IPS-20b (cell line): ENCODE measurements around the gene POLRMT.

Experiments
- H3K27ac ChIP-seq: one replicate; pipeline ENCODE4 v1.5.1; 2013; ENCODE audit warnings: low read length
- H3K27me3 ChIP-seq: 2 replicates; pipeline ENCODE4 v1.6.1; 2013; ENCODE audit warnings: mild to moderate bottlenecking, low read length, inconsistent platforms; ENCODE audit not compliant: insufficient read depth
- H3K36me3 ChIP-seq: 2 replicates; pipeline ENCODE4 v1.6.1; 2013; ENCODE audit warnings: low read depth, mild to moderate bottlenecking, inconsistent platforms, low read length, moderate library complexity; ENCODE audit not compliant: insufficient read depth
- H3K4me1 ChIP-seq: 2 replicates; pipeline ENCODE4 v1.6.1; 2013; ENCODE audit warnings: mild to moderate bottlenecking, control low read depth, inconsistent platforms, low read length, moderate library complexity; ENCODE audit not compliant: insufficient read depth
- H3K4me3 ChIP-seq: 2 replicates; pipeline ENCODE4 v1.5.1; 2013; ENCODE audit warnings: mild to moderate bottlenecking, low read length, inconsistent platforms
- H3K9ac ChIP-seq: 2 replicates; pipeline ENCODE4 v1.6.1; 2013; ENCODE audit warnings: low read depth, mild to moderate bottlenecking, inconsistent platforms, low read length, moderate library complexity
- H3K9me3 ChIP-seq: 2 replicates; pipeline ENCODE4 v1.6.1; 2013; ENCODE audit warnings: mild to moderate bottlenecking, low read depth, low read length, inconsistent platforms; ENCODE audit not compliant: insufficient read depth

Gene POLRMT

DNA sequence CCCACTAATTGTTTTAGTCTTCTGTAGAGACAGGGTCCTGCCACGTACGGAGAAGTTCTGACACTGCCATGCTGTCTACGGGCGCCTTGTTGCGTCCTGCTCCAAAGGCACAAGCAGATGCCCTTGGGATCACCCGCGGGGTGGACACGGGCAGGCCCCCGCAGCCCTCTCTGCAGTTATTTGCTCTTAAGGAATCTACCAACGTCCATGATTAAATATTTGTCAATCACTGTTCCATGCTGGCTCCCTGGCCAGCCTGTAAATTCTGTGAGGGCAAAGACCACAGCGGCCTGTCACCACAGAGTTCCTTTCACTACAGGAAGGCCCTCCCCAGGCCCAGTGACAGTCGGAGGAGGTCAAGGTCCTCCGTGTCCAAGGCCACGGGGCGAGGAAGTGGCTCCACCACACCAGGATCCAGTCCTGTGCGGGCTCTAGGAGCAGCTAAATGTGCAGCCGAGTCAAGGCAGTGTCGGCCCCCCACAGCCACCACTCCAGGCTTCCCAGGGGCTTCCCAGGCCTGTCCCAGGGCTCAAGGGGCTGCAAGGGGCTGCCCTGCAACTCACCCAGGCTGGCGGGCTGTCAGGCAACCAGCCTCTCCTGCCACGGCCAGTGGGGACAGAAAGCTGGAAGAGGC lies 27.6 kb upstream of the POLRMT start:
- peaks cover 5% of the 10 kb centered on the region; the same call in 1 of the 2 replicates for H3K27me3 ChIP-seq
- 0 out of 2 replicates have a peak overlapping the region, but pooled peaks have one; percentile 81 for H3K4me3 ChIP-seq
- H3K36me3 ChIP-seq, result 0 out of 2 replicates have a peak, but pooled peaks cover 1% of the 10 kb centered on the region
- H3K9ac ChIP-seq, result peak overlapping the region; percentile 78; the same call in 1 of the 2 replicates
- H3K27ac ChIP-seq, result no peak overlapping the region
- no peaks in the 10 kb centered on the region for H3K9me3 ChIP-seq
- H3K4me1 ChIP-seq, result no peaks in the 10 kb centered on the region

DNA sequence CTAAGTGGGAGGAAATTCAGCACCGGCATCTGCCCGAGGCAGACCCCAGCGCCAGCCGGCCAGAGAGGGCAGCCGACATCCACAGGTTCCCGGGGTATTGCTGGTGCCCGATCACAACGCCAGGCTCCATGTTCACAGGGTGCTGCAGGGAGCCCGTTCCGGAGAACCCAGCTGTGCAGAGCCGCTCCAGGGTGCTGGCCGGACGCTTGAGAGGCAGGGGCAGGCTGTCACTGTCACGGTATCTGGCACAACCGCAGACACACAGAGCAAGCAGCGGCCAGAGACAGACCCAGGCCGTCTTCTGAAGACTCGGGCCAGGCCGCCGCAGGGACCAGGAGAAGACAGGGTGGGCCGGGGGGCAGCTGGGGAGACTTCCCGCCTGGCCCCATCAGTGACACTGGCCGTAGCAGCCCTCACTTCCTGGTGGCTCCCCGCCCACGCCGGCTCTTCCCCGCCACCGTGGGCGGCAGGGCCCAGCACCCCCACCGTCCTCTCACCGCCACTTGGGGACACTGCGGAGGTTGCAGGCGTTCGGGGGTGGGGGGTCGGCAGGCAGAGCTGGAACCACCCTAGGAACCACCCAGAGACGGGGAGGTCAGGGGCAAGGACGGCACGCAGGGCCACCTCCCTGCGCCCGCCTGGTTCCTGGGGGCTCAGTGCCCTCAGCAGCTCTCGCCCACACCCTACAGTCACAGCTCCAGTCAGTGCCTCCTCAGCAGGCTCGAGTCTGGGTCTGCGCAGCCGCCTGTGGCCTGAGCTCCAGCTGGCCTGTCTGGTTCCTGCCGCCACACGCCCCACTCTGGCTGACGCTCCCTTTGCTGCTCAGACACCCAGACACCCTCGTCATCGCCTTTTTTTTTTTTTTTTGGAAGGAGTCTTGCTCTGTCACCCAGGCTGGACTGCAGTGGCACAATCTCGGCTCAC lies 25.8 kb upstream of the POLRMT start:
- H3K9me3 ChIP-seq, result no peaks in the 10 kb centered on the region
- H3K27ac ChIP-seq, result no peak overlapping the region
- H3K9ac ChIP-seq, result no peak overlapping the region
- 0 out of 2 replicates have a peak, but pooled peaks cover 6% of the 10 kb centered on the region for H3K36me3 ChIP-seq
- H3K27me3 ChIP-seq, result no peaks in the 10 kb centered on the region
- no peaks in the 10 kb centered on the region for H3K4me1 ChIP-seq
- H3K4me3 ChIP-seq, result no peak overlapping the region

DNA sequence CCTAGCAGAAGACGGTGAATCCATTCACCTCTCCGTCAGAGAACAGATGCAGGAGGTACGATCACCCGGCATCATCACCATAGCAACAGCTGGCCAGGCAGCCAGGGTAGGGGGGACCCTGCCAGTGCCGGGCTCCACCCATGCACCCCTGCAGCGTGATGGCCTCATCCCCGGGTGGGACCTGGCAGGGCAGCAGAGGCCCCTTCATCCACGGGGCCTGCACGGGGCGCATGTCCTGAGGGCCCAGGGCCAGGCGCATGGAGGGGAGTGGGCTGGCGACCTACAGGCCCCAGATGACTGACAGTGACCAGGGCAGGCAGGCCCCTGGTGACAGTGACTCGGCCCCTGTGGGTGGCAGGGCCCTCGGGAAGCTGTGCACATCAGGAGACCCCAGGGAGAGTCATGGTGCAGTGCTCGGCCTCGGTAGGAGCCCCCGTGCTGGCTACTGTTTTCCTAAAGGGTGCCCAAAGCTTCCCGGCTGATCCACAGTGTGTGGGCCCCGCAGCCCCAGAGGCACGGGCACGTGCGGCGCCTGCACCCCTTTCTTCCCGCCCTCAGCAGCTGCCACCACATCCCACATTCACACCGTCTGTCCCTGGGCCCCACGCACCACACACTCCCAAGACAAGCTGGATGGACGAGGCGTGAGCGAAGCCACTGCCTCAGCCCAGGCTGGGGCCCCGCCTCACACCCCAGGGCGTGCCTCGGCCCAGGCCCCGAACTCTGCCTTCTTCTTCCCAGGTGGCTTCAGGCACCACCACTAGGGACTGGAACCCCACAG lies 24.9 kb upstream of the POLRMT start:
- H3K9ac ChIP-seq, result no peak overlapping the region
- H3K27ac ChIP-seq, result no peak overlapping the region
- H3K9me3 ChIP-seq, result no peaks in the 10 kb centered on the region
- 0 out of 2 replicates have a peak, but pooled peaks cover 12% of the 10 kb centered on the region for H3K36me3 ChIP-seq
- no peaks in the 10 kb centered on the region for H3K4me1 ChIP-seq
- H3K4me3 ChIP-seq, result no peak overlapping the region
- no peaks in the 10 kb centered on the region for H3K27me3 ChIP-seq

DNA sequence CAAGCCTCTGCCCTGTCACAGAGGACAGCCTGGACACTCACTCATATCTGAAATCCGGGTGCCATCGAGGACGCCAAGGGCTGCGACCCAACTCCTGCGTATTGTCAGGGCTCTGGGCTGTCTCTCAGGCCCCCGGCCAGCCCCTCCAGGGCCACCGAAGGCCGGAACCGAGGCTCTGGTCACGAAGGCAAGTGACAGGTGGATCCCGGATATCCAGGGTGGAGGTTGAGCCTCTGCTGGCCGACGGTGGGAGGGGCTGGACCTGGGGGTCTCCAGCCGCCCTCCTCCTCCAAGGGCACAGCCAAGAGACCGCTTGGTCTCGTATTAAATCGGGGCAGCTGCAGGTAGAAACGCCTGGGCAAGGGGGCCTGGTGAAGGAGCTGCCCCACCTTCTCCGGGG lies 24.3 kb upstream of the POLRMT start:
- H3K27me3 ChIP-seq, result no peaks in the 10 kb centered on the region
- H3K36me3 ChIP-seq, result peaks cover 12% of the 10 kb centered on the region; the same call in 1 of the 2 replicates
- no peak overlapping the region for H3K4me3 ChIP-seq
- H3K4me1 ChIP-seq, result no peaks in the 10 kb centered on the region
- no peak overlapping the region for H3K27ac ChIP-seq
- H3K9me3 ChIP-seq, result no peaks in the 10 kb centered on the region
- no peak overlapping the region for H3K9ac ChIP-seq

DNA sequence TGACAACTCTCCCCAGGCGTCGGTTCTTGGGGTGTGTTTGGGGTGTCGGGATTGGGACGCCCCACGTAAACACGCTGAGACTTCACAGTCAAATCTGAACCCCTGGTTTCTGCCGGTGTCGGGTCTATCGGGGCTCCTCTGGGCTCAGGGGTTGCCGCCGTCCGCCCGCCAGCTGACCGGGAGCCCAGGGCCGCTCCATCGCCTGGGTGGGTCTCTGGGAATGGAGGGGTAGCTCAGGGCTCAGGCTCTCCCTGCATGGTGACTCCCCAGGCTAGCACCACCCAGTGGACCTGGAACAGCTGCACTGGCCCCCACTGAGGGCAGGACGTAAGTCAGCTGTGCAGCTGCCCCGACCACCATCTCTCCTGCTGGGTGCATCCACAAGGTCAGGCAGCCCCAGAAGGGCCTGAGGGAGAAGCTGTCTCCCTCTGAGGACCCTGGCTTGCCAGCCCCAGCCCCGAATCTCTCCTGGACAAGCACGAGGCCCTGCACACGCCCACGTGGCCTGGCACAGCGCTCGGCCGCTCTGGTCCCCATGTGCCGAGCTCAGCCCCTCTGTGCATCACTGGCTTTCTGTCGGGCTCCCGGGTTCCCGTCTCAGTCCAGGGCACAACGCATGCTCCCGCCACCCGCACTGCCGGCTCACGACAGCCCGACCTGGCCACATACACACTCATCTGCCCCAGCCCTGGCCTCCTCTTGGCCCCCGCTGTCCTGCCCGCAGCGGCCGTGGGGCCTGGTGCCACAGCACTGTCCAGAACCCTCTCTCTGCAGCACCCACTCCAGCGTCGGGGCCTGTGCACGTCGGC lies 23.6 kb upstream of the POLRMT start:
- H3K9me3 ChIP-seq, result no peaks in the 10 kb centered on the region
- no peak overlapping the region for H3K4me3 ChIP-seq
- no peaks in the 10 kb centered on the region for H3K27me3 ChIP-seq
- H3K4me1 ChIP-seq, result no peaks in the 10 kb centered on the region
- no peak overlapping the region for H3K27ac ChIP-seq
- no peak overlapping the region for H3K9ac ChIP-seq
- peaks cover 12% of the 10 kb centered on the region; the same call in 1 of the 2 replicates for H3K36me3 ChIP-seq

DNA sequence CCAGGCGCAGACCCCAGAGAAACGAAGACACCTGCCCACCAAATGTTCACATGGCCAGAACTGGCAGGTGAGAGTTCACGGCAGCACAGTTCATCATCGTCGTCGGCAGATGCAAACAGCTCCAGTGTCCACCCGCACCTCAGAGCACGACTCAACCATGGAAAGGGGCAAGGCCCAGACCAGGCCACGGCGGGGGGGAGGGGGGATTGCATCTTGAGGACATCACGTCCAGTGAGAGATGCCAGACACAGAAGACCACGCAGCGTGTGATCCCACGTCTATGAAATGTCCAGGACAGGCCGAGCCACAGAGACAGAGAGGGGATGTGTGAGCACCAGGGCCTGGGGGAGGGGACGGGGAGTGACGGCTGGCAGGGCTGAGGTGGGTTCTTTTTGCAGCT lies 22.4 kb upstream of the POLRMT start:
- H3K9me3 ChIP-seq, result no peaks in the 10 kb centered on the region
- H3K4me1 ChIP-seq, result no peaks in the 10 kb centered on the region
- H3K9ac ChIP-seq, result no peak overlapping the region
- no peaks in the 10 kb centered on the region for H3K27me3 ChIP-seq
- H3K4me3 ChIP-seq, result no peak overlapping the region
- peaks cover 22% of the 10 kb centered on the region for H3K36me3 ChIP-seq
- no peak overlapping the region for H3K27ac ChIP-seq

DNA sequence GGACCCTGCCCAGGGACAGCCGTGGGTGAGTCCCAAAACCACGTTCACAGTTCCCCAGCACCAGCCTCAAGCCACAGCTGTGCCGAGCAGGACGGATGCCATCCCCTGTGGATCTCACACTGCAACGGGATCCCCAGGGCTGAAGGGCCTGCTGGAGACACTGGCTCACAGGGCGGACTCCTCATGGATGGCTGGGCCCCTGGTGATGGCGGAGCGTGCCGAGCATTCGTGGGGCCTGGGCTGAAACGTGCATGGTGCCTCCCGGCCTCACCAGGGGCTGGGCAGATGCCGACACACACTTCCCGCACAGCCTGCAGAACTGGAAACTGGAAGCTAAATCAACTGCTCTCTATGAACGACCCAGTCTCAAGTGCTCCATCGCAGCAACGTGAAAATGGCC lies 20.1 kb upstream of the POLRMT start:
- no peak overlapping the region for H3K27ac ChIP-seq
- H3K36me3 ChIP-seq, result peaks cover 34% of the 10 kb centered on the region
- no peak overlapping the region for H3K9ac ChIP-seq
- no peaks in the 10 kb centered on the region for H3K9me3 ChIP-seq
- no peaks in the 10 kb centered on the region for H3K4me1 ChIP-seq
- H3K27me3 ChIP-seq, result no peaks in the 10 kb centered on the region
- H3K4me3 ChIP-seq, result no peak overlapping the region

DNA sequence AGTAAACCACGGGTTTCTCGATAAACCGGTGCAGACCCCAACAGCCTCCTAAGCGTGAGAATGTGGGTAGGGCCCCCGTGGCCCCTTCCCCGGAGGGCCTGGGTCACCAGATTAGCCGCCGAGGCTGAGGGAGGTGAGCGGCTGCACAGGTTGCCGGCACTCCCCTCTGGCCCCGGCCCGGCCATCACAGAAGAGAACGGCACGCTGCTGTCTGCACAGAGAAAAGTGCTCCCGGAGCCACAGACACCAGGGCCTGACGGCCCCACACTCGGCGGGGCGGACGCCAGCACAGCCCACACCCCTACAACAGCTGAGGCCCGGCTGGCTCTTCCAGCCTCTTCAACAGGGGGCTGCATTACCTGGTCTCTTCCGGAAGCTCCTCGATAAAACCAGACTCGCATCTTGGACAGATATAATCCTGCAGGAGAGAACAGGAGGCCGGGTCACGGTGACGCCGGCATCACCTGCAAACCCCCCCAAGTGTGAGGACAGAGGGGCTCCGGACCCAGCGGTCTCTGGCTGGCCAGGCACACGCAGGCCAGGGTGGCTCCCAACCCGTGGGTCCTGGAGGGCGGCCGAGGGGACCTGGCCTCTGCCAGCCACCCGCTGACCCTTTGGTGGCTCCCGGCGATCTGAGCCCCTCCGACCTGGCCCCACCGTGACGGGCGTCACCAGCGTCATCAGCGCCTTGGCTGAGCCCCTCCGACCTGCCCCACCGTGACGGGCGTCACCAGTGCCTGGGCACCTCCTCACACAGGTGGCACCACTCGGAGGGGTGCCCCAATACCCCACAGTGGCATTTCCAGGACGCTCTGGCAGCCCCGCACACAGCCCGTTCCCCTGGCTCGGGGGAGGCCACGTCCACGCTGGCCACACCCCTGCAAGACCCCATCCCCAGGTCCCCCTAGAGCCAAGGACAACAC lies 19.4 kb upstream of the POLRMT start:
- H3K4me1 ChIP-seq, result no peaks in the 10 kb centered on the region
- H3K27ac ChIP-seq, result no peak overlapping the region
- H3K4me3 ChIP-seq, result no peak overlapping the region
- H3K9me3 ChIP-seq, result no peaks in the 10 kb centered on the region
- H3K27me3 ChIP-seq, result no peaks in the 10 kb centered on the region
- peaks cover 38% of the 10 kb centered on the region for H3K36me3 ChIP-seq
- H3K9ac ChIP-seq, result no peak overlapping the region

DNA sequence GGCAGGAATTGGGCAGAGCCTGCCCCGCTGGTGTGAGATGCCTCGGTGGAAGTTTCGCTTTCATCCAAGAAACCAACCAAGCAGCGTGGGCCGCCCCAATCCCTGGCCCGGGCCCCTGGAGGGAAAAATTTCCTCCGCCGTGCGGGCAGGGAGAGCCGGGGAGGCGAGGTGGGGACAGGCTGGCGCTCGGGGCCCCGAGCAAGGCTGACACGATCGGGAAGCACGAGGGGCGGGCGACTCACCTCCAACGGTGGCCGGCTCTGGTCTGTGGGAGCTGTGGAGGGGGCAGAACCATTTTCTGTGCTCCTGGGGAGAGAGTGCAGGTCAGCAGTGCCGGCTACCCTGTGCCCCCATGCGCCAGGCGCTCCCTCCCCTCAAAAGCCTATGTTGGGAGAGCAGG lies 18.7 kb upstream of the POLRMT start:
- Histone ChIP-seq H3K9me3 (no peaks in the 10 kb centered on the region), H3K9ac (no peak overlapping the region), H3K27ac (no peak overlapping the region), H3K27me3 (no peaks in the 10 kb centered on the region), H3K4me1 (no peaks in the 10 kb centered on the region), H3K36me3 (peaks cover 43% of the 10 kb centered on the region), H3K4me3 (no peak overlapping the region)

DNA sequence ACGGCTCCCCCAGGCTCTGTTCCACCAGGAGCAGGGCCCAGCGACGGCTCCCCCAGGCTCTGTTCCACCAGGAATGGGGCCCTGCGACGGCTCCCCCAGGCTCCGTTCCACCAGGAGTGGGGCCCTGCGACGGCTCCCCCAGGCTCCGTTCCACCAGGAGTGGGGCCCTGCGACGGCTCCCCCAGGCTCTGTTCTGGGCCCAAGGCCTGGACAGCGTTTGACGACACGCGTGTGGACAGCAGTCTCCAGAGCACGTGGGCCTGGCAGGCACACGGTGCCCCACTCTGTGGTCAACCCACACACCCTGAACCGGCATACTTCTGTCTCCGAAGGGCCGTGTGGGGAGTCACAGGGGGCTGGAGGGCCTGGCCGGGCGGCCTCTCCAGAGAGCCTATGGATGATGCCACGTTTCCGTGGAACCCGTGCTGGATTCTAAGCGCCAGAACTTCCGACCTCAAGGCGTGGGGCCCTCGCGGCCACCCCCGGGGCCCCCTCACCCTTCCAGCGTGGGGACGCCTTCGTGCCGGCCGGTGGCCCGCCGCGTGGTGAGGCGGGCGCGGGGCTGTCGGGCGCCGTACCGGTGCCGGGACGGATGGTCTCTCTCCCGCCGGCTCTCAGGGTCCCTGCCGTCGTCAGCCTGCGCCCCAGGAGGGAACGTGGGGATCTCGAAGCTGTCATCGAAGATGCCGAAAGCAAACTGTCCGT lies 17.9 kb upstream of the POLRMT start:
- Histone ChIP-seq H3K27ac (no peak overlapping the region), H3K9me3 (no peaks in the 10 kb centered on the region), H3K27me3 (no peaks in the 10 kb centered on the region), H3K36me3 (peaks cover 47% of the 10 kb centered on the region), H3K9ac (no peak overlapping the region), H3K4me3 (no peak overlapping the region), H3K4me1 (no peaks in the 10 kb centered on the region)
